Keratinocyte (primary cell): ENCODE data around the gene TMOD1. TPM values are rescaled to one million over a fixed set of nuclear protein-coding genes. Genes with fewer than 3 reads are reported as not detected.

Experiments used
- DNase-seq: peaks from one replicate; pipeline ENCODE4 v3.0.0-alpha.2; 2011; ENCODE audit warnings: low read depth, missing footprints, low spot score
- FAIRE-seq: peaks from 2 replicates; lab custom pipeline; 2011; peaks lifted over from hg19 to GRCh38; lab: Jason Lieb, UNC
- H2AFZ ChIP-seq: 2 replicates; pipeline ENCODE4 v1.6.0; 2012; ENCODE audit warnings: low read length, control low read depth, inconsistent platforms; ENCODE audit not compliant: control insufficient read depth
- H3K27ac ChIP-seq: 2 replicates; pipeline ENCODE4 v1.5.1; 2011; ENCODE audit warnings: low read length; ENCODE audit not compliant: control insufficient read depth, insufficient read depth
- H3K27me3 ChIP-seq: 3 replicates; pipeline ENCODE4 v1.6.0; 2011; ENCODE audit warnings: low read length; ENCODE audit not compliant: control insufficient read depth, insufficient read depth; ENCODE audit errors: extremely low read depth
- H3K36me3 ChIP-seq, 2 experiments: 2 replicates in 1 of 2; 3 replicates in 1 of 2; pipeline ENCODE4 v1.5.1; 2011; ENCODE audit warnings: low read length in 2 of 2, mild to moderate bottlenecking in 1 of 2; ENCODE audit not compliant: control insufficient read depth in 2 of 2, insufficient read depth in 2 of 2; ENCODE audit errors: extremely low read depth in 1 of 2
- H3K4me1 ChIP-seq: 3 replicates; pipeline ENCODE4 v1.5.1; 2011; ENCODE audit warnings: low read length; ENCODE audit not compliant: control insufficient read depth, insufficient read depth; ENCODE audit errors: extremely low read depth
- H3K4me2 ChIP-seq: 3 replicates; pipeline ENCODE4 v1.6.0; 2011; ENCODE audit warnings: low read depth, low read length; ENCODE audit not compliant: control insufficient read depth, insufficient read depth; ENCODE audit errors: extremely low read depth
- H3K4me3 ChIP-seq, 3 experiments: fragments of 200-600 bp in 1 of 3; sonication (generic) in 1 of 3; 2 replicates in 2 of 3; 3 replicates in 1 of 3; pipeline ENCODE4 v1.5.1; 2011 to 2016; ENCODE audit warnings: low read length in 3 of 3, mild to moderate bottlenecking in 3 of 3, control low read depth in 2 of 3, inconsistent platforms in 1 of 3, low read depth in 1 of 3, mixed read lengths in 1 of 3, mixed run types in 1 of 3, moderate library complexity in 1 of 3; ENCODE audit not compliant: control insufficient read depth in 2 of 3, insufficient read depth in 2 of 3; ENCODE audit errors: extremely low read depth in 1 of 3
- H3K79me2 ChIP-seq: 2 replicates; pipeline ENCODE4 v1.6.0; 2012; ENCODE audit warnings: low read length; ENCODE audit not compliant: control insufficient read depth, insufficient read depth
- H3K9ac ChIP-seq: 3 replicates; pipeline ENCODE4 v1.6.0; 2011; ENCODE audit warnings: low read length; ENCODE audit not compliant: control insufficient read depth, insufficient read depth; ENCODE audit errors: extremely low read depth
- H3K9me1 ChIP-seq: 3 replicates; pipeline ENCODE4 v1.6.0; 2011; ENCODE audit warnings: low read length; ENCODE audit not compliant: control insufficient read depth, insufficient read depth; ENCODE audit errors: extremely low read depth
- H3K9me3 ChIP-seq: 2 replicates; pipeline ENCODE4 v1.5.1; 2012; ENCODE audit warnings: low read depth, low read length; ENCODE audit not compliant: control insufficient read depth
- H4K20me1 ChIP-seq: 3 replicates; pipeline ENCODE4 v1.6.0; 2011; ENCODE audit warnings: low read length; ENCODE audit not compliant: control insufficient read depth, insufficient read depth; ENCODE audit errors: extremely low read depth
- CTCF ChIP-seq, 3 experiments: IDR thresholded peaks in 1 of 3; conservative IDR thresholded peaks in 1 of 3; optimal IDR thresholded peaks in 1 of 3; 2 replicates in 2 of 3; 3 replicates in 1 of 3; pipeline versions ENCODE3 to v1.5.1; 2011; ENCODE audit warnings: low read length in 3 of 3, mild to moderate bottlenecking in 3 of 3, moderate library complexity in 2 of 3, control low read depth in 1 of 3, inconsistent platforms in 1 of 3; ENCODE audit not compliant: insufficient read depth in 2 of 3; ENCODE audit errors: extremely low read depth in 1 of 3
- EZH2 ChIP-seq: IDR thresholded peaks from one replicate; pipeline ENCODE4 v1.6.1; 2012; ENCODE audit warnings: inconsistent platforms, mild to moderate bottlenecking, low read length, moderate library complexity
- dilution Hi-C: fragments of 300-500 bp; cut with MboI; formaldehyde crosslinking; loops from one replicate; pipeline ENCODE4 v1.7.0; 2020; ENCODE audit warnings: low sequenced_read_pairs; ENCODE audit not compliant: extremely low pct_ligation_motif_present
- polyA plus RNA-seq, 5 experiments: library from polyadenylated mRNA; depleted of rRNA in 3 of 5; stranded (reverse) in 3 of 5; stranded (forward) in 1 of 5; unstranded in 1 of 5; fragments of >200 nt; gene quantifications; 1 replicate in 1 of 5; 2 replicates in 3 of 5; 3 replicates in 1 of 5; pipeline versions ENCODE4 v1.2.1 to v1.2.3, GENCODE V29; 2011 to 2012; ENCODE audit warnings: missing spikeins in 2 of 5, low read depth in 1 of 5, low replicate concordance in 1 of 5

Gene TMOD1
- polyA plus RNA-seq, 1 donor (not counting 4 experiments of a cell fraction or from before 2014, with no cell fraction given), result not detected

GRCh38 chr9:97507428-97507984, 6.0 kb downstream of the TMOD1 start:
- FAIRE-seq, result no peak

GRCh38 chr9:97508852-97509251, 7.4 kb downstream of the TMOD1 start:
- dilution Hi-C loops, result no loop called here
- Histone ChIP-seq H3K27ac (no peak overlapping the region), H3K9me1 (no peaks in the 10 kb centered on the region), H3K4me3 (no peak overlapping the region), H3K9me3 (no peaks in the 10 kb centered on the region), H4K20me1 (no peaks in the 10 kb centered on the region), H2AFZ (no peak overlapping the region), H3K4me1 (peaks cover 5% of the 10 kb centered on the region), H3K79me2 (no peaks in the 10 kb centered on the region), H3K36me3 (no peaks in the 10 kb centered on the region), H3K27me3 (peaks cover 32% of the 10 kb centered on the region), H3K4me2 (no peak overlapping the region), H3K9ac (no peak overlapping the region)
- DNase-seq, result no peak
- TF ChIP-seq EZH2 (no peak), CTCF (optimal IDR thresholded peaks at IDR 0.05 in 1 of 3, IDR thresholded peaks at IDR 0.05 in 1 of 3, conservative IDR thresholded peaks at IDR 0.05 in 1 of 3; ENCODE audit: extremely low read depth in 1 of 3, insufficient read depth in 2 of 3, low read length in 3 of 3) (no peak)
- FAIRE-seq, result no peak

More at GRCh38 chr9:97507428-97507984, 6.0 kb downstream of the TMOD1 start:
- Histone ChIP-seq H3K4me1 (peaks cover 5% of the 10 kb centered on the region), H3K4me2 (no peak overlapping the region), H3K4me3 (no peak overlapping the region), H3K9me3 (no peaks in the 10 kb centered on the region), H3K79me2 (no peaks in the 10 kb centered on the region), H4K20me1 (peaks cover 3% of the 10 kb centered on the region), H2AFZ (no peak overlapping the region), H3K9me1 (no peaks in the 10 kb centered on the region), H3K9ac (no peak overlapping the region), H3K27ac (no peak overlapping the region), H3K27me3 (peaks cover 45% of the 10 kb centered on the region), H3K36me3 (no peaks in the 10 kb centered on the region)
- dilution Hi-C loops, result no loop called here
- no peak for DNase-seq
- no peak for TF ChIP-seq EZH2
- no peak for TF ChIP-seq CTCF (optimal IDR thresholded peaks at IDR 0.05 in 1 of 3, IDR thresholded peaks at IDR 0.05 in 1 of 3, conservative IDR thresholded peaks at IDR 0.05 in 1 of 3; ENCODE audit: extremely low read depth in 1 of 3, insufficient read depth in 2 of 3, low read length in 3 of 3)
